PC-9 (cell line): ENCODE measurements around the gene GPATCH1. TPM values are rescaled to one million over a fixed set of nuclear protein-coding genes. Genes with fewer than 3 reads are reported as not detected.

Experiments
- BruUV-seq: library from RNA; stranded (reverse); fragments of 400-500 nt; replicated peaks from 2 replicates; lab custom pipeline; 2021; lab: Mats Ljungman, UMichigan
- CTCF ChIA-PET: fragments of 300-600 bp; sonication (Branson Sonifier 250); formaldehyde crosslinking; loops from one replicate; lab custom pipeline; 2022; ENCODE audit warnings: antibody characterized with exemption; lab: Charles Lee
- POLR2A ChIA-PET: fragments of 300-600 bp; sonication (Branson Sonifier 250); formaldehyde crosslinking; loops from one replicate; lab custom pipeline; 2022; ENCODE audit warnings: antibody characterized with exemption; ENCODE audit not compliant: unreplicated experiment; lab: Charles Lee
- DNase-seq, 2 experiments: peaks; one replicate each; pipeline versions ENCODE4 v3.0.0 to v3.0.0-alpha.2; 2015 to 2022; ENCODE audit warnings: mixed read lengths in 1 of 2
- H2AFZ ChIP-seq: fragments of 200-600 bp; sonication (generic); 2 replicates; pipeline ENCODE4 v1.8.1; 2017; ENCODE audit warnings: antibody characterized with exemption
- H3F3A ChIP-seq: fragments of 200-600 bp; sonication (generic); 2 replicates; pipeline ENCODE4 v1.8.1; 2017; ENCODE audit warnings: antibody characterized with exemption, mild to moderate bottlenecking, low read depth; ENCODE audit not compliant: insufficient read depth
- H3K27ac ChIP-seq: fragments of 200-600 bp; sonication (generic); 2 replicates; pipeline ENCODE4 v1.6.1; 2016; ENCODE audit warnings: mixed run types
- H3K27me3 ChIP-seq: fragments of 200-600 bp; sonication (generic); 2 replicates; pipeline ENCODE4 v1.6.1; 2016; ENCODE audit warnings: low read depth, mixed run types; ENCODE audit not compliant: insufficient read depth
- H3K36me3 ChIP-seq: fragments of 200-600 bp; sonication (generic); 2 replicates; pipeline ENCODE4 v1.6.1; 2016; ENCODE audit warnings: low read depth, mixed run types
- H3K4me1 ChIP-seq: fragments of 200-600 bp; sonication (generic); replicated peaks from 2 replicates; pipeline ENCODE4 v1.6.1; 2016; ENCODE audit warnings: mixed run types; ENCODE audit not compliant: insufficient read depth
- H3K4me2 ChIP-seq: fragments of 200-600 bp; sonication (generic); 2 replicates; pipeline ENCODE4 v1.6.1; 2017; ENCODE audit warnings: mixed run types
- H3K4me3 ChIP-seq: fragments of 200-600 bp; sonication (generic); 2 replicates; pipeline ENCODE4 v1.6.1; 2016; ENCODE audit warnings: mixed run types
- H3K79me2 ChIP-seq: fragments of 200-600 bp; sonication (generic); 2 replicates; pipeline ENCODE4 v1.6.1; 2017; ENCODE audit warnings: low read depth, mixed run types
- H3K9me2 ChIP-seq: fragments of 200-600 bp; sonication (generic); 2 replicates; pipeline ENCODE4 v1.8.1; 2017; ENCODE audit warnings: mild to moderate bottlenecking; ENCODE audit not compliant: insufficient read depth
- H3K9me3 ChIP-seq: fragments of 200-600 bp; sonication (generic); 2 replicates; pipeline ENCODE4 v1.8.1; 2016; ENCODE audit warnings: low read depth; ENCODE audit not compliant: insufficient read depth
- H4K20me1 ChIP-seq: fragments of 200-600 bp; sonication (generic); 2 replicates; pipeline ENCODE4 v1.8.1; 2017; ENCODE audit not compliant: insufficient read depth
- CTCF ChIP-seq: fragments of 200-600 bp; sonication (generic); conservative IDR thresholded peaks from 2 replicates; pipeline ENCODE4 v1.6.1; 2017; ENCODE audit warnings: mixed run types, antibody characterized with exemption, mild to moderate bottlenecking, moderate library complexity
- EZH2 ChIP-seq: fragments of 200-600 bp; sonication (generic); IDR thresholded peaks from 2 replicates; pipeline ENCODE4 v1.8.0; 2017; ENCODE audit warnings: antibody characterized with exemption, low read depth
- intact Hi-C: fragments of 100-400 bp; cut with micrococcal nuclease; formaldehyde crosslinking; loops from one replicate; pipeline ENCODE4 v1.10.0; 2022; ENCODE audit not compliant: unreplicated experiment
- total RNA-seq: library from RNA; stranded (reverse); gene quantifications from 2 replicates; pipeline ENCODE4 v1.2.3, GENCODE V29; 2021

The GPATCH1 gene
- total RNA-seq, 1 experiment from 2014 or later, result 11.0 TPM

GRCh38 chr19:33117501-33117900 lies 36.5 kb downstream of the GPATCH1 start:
- Histone ChIP-seq H3K27me3 (no peaks in the 10 kb centered on the region), H3K4me2 (no peak overlapping the region), H4K20me1 (no peaks in the 10 kb centered on the region), H3K4me1 (no peaks in the 10 kb centered on the region), H3K4me3 (no peak overlapping the region), H3K9me3 (no peaks in the 10 kb centered on the region), H3K9me2 (no peaks in the 10 kb centered on the region), H3K27ac (no peak overlapping the region), H3F3A (peaks cover 15% of the 10 kb centered on the region), H2AFZ (no peak overlapping the region), H3K79me2 (no peaks in the 10 kb centered on the region), H3K36me3 (peaks cover 17% of the 10 kb centered on the region; the same call in 1 of the 2 replicates)
- no peak for DNase-seq
- ChIA-PET POLR2A (no interaction called here), CTCF (interaction anchor here (0.6 kb wide), 2 partner anchors 112 to 146 kb away, joined by 3 to 8 read pairs; no protein-coding TSS in a partner anchor)
- TF ChIP-seq CTCF, result no peak
- no peak for TF ChIP-seq EZH2
- no TSS peak for BruUV-seq
- intact Hi-C loops, result no loop called here

GRCh38 chr19:33118643-33119042 lies 37.7 kb downstream of the GPATCH1 start:
- H3K27me3 ChIP-seq, result no peaks in the 10 kb centered on the region
- no TSS peak for BruUV-seq
- POLR2A ChIA-PET, result no interaction called here
- H3K79me2 ChIP-seq, result no peaks in the 10 kb centered on the region
- no peak for DNase-seq
- TF ChIP-seq CTCF (no peak), EZH2 (no peak)
- H3K4me1 ChIP-seq, result no peaks in the 10 kb centered on the region
- CTCF ChIA-PET, result interaction anchor here (1.2 to 1.5 kb wide), 3 partner anchors 66 to 143 kb away, joined by 3 to 4 read pairs (median 3); no protein-coding TSS in a partner anchor
- H3K36me3 ChIP-seq, result peaks cover 17% of the 10 kb centered on the region; the same call in 1 of the 2 replicates
- no peak overlapping the region for H3K4me3 ChIP-seq
- H3K27ac ChIP-seq, result no peak overlapping the region
- H3K9me2 ChIP-seq, result no peaks in the 10 kb centered on the region
- H3K9me3 ChIP-seq, result no peaks in the 10 kb centered on the region
- no peak overlapping the region for H3K4me2 ChIP-seq
- H4K20me1 ChIP-seq, result no peaks in the 10 kb centered on the region
- intact Hi-C loops, result loop anchor here (1.0 kb wide), 1 partner anchor 142 kb away; no protein-coding TSS in a partner anchor
- no peak overlapping the region for H2AFZ ChIP-seq
- peaks cover 14% of the 10 kb centered on the region for H3F3A ChIP-seq

- CTCF ChIA-PET, result interaction anchor here (0.7 kb wide), 2 partner anchors 217 to 781 kb away, joined by 3 to 7 read pairs; no protein-coding TSS in a partner anchor
- Histone ChIP-seq H3K27me3 (no peaks in the 10 kb centered on the region), H3K4me2 (no peak overlapping the region), H4K20me1 (no peaks in the 10 kb centered on the region), H3K27ac (no peak overlapping the region), H3K4me3 (no peak overlapping the region), H3K9me2 (no peaks in the 10 kb centered on the region), H2AFZ (no peak overlapping the region), H3K79me2 (no peaks in the 10 kb centered on the region), H3K36me3 (no peaks in the 10 kb centered on the region), H3K9me3 (no peaks in the 10 kb centered on the region), H3F3A (peaks cover 13% of the 10 kb centered on the region), H3K4me1 (no peaks in the 10 kb centered on the region)
- POLR2A ChIA-PET, result no interaction called here
- DNase-seq, result no peak
- intact Hi-C loops, result loop anchor here (5.0 kb wide), 2 partner anchors 283 to 648 kb away; no protein-coding TSS in a partner anchor
- TF ChIP-seq CTCF, result no peak
- no peak for TF ChIP-seq EZH2
- BruUV-seq, result no TSS peak
These were observed 43.5 kb downstream of the GPATCH1 start for GRCh38 chr19:33124207-33125098.
